IPS-15b (cell line): ENCODE data around the gene DPYSL3.

Experiments
- H3K27me3 ChIP-seq: one replicate; pipeline ENCODE4 v1.6.1; 2013; ENCODE audit warnings: low read length; ENCODE audit not compliant: control insufficient read depth, insufficient read depth
- H3K36me3 ChIP-seq: one replicate; pipeline ENCODE4 v1.6.1; 2013; ENCODE audit warnings: low read length; ENCODE audit not compliant: control insufficient read depth, insufficient read depth
- H3K4me1 ChIP-seq: one replicate; pipeline ENCODE4 v1.6.1; 2013; ENCODE audit warnings: mild to moderate bottlenecking, low read length; ENCODE audit not compliant: control insufficient read depth, insufficient read depth
- H3K4me3 ChIP-seq: one replicate; pipeline ENCODE4 v1.5.1; 2013; ENCODE audit warnings: low read depth, low read length
- H3K9ac ChIP-seq: one replicate; pipeline ENCODE4 v1.6.1; 2013; ENCODE audit warnings: low read depth, mild to moderate bottlenecking, low read length
- H3K9me3 ChIP-seq: one replicate; pipeline ENCODE4 v1.6.1; 2013; ENCODE audit warnings: mild to moderate bottlenecking, low read length; ENCODE audit not compliant: control insufficient read depth, insufficient read depth

The DPYSL3 gene

GRCh38 chr5:147450606-147451005 lies 59.3 kb downstream of the DPYSL3 start:
- Histone ChIP-seq H3K9ac (no peak overlapping the region), H3K4me1 (peaks cover 41% of the 10 kb centered on the region), H3K36me3 (peaks cover 8% of the 10 kb centered on the region), H3K27me3 (no peaks in the 10 kb centered on the region), H3K9me3 (no peaks in the 10 kb centered on the region), H3K4me3 (peak overlapping the region; percentile 89)

GRCh38 chr5:147448766-147449165 lies 61.1 kb downstream of the DPYSL3 start:
- peaks cover 8% of the 10 kb centered on the region for H3K36me3 ChIP-seq
- no peak overlapping the region for H3K9ac ChIP-seq
- no peak overlapping the region for H3K4me3 ChIP-seq
- no peaks in the 10 kb centered on the region for H3K27me3 ChIP-seq
- peaks cover 36% of the 10 kb centered on the region for H3K4me1 ChIP-seq
- H3K9me3 ChIP-seq = no peaks in the 10 kb centered on the region

- H3K4me3 ChIP-seq = no peak overlapping the region
- H3K9ac ChIP-seq = no peak overlapping the region
- no peaks in the 10 kb centered on the region for H3K27me3 ChIP-seq
- peaks cover 35% of the 10 kb centered on the region for H3K4me1 ChIP-seq
- no peaks in the 10 kb centered on the region for H3K9me3 ChIP-seq
- H3K36me3 ChIP-seq = peaks cover 8% of the 10 kb centered on the region
These were observed 63.3 kb downstream of the DPYSL3 start for GRCh38 chr5:147446523-147446922.

- Histone ChIP-seq H3K4me1 (peaks cover 32% of the 10 kb centered on the region), H3K36me3 (peaks cover 8% of the 10 kb centered on the region), H3K27me3 (no peaks in the 10 kb centered on the region), H3K4me3 (no peak overlapping the region), H3K9ac (no peak overlapping the region), H3K9me3 (no peaks in the 10 kb centered on the region)
These were observed 64.0 kb downstream of the DPYSL3 start for GRCh38 chr5:147445917-147446316.

GRCh38 chr5:147445090-147445489 lies 64.8 kb downstream of the DPYSL3 start:
- Histone ChIP-seq H3K27me3 (no peaks in the 10 kb centered on the region), H3K4me3 (no peak overlapping the region), H3K4me1 (peaks cover 27% of the 10 kb centered on the region), H3K36me3 (peaks cover 8% of the 10 kb centered on the region), H3K9me3 (no peaks in the 10 kb centered on the region), H3K9ac (no peak overlapping the region)

GRCh38 chr5:147442224-147442623 lies 67.6 kb downstream of the DPYSL3 start:
- H3K9ac ChIP-seq = no peak overlapping the region
- peaks cover 13% of the 10 kb centered on the region for H3K4me1 ChIP-seq
- no peaks in the 10 kb centered on the region for H3K9me3 ChIP-seq
- H3K4me3 ChIP-seq = no peak overlapping the region
- H3K27me3 ChIP-seq = no peaks in the 10 kb centered on the region
- H3K36me3 ChIP-seq = peaks cover 8% of the 10 kb centered on the region

GRCh38 chr5:147441191-147441695 lies 68.6 kb downstream of the DPYSL3 start:
- Histone ChIP-seq H3K9ac (no peak overlapping the region), H3K36me3 (peaks cover 4% of the 10 kb centered on the region), H3K27me3 (no peaks in the 10 kb centered on the region), H3K4me3 (no peak overlapping the region), H3K9me3 (no peaks in the 10 kb centered on the region), H3K4me1 (peaks cover 15% of the 10 kb centered on the region)

GRCh38 chr5:147439254-147439653 lies 70.6 kb downstream of the DPYSL3 start:
- Histone ChIP-seq H3K9ac (no peak overlapping the region), H3K4me1 (peaks cover 23% of the 10 kb centered on the region), H3K36me3 (no peaks in the 10 kb centered on the region), H3K9me3 (no peaks in the 10 kb centered on the region), H3K27me3 (no peaks in the 10 kb centered on the region), H3K4me3 (no peak overlapping the region)

- Histone ChIP-seq H3K4me1 (peaks cover 36% of the 10 kb centered on the region), H3K4me3 (no peak overlapping the region), H3K9ac (no peak overlapping the region), H3K27me3 (no peaks in the 10 kb centered on the region), H3K9me3 (no peaks in the 10 kb centered on the region), H3K36me3 (no peaks in the 10 kb centered on the region)
These were observed 72.7 kb downstream of the DPYSL3 start for GRCh38 chr5:147437161-147437596.

- no peak overlapping the region for H3K9ac ChIP-seq
- H3K27me3 ChIP-seq = no peaks in the 10 kb centered on the region
- H3K36me3 ChIP-seq = peaks cover 3% of the 10 kb centered on the region
- H3K4me1 ChIP-seq = peaks cover 42% of the 10 kb centered on the region
- H3K4me3 ChIP-seq = no peak overlapping the region
- no peaks in the 10 kb centered on the region for H3K9me3 ChIP-seq
These were observed 73.3 kb downstream of the DPYSL3 start for GRCh38 chr5:147436596-147436995.

GRCh38 chr5:147434049-147434448 lies 75.8 kb downstream of the DPYSL3 start:
- Histone ChIP-seq H3K4me1 (peaks cover 46% of the 10 kb centered on the region), H3K27me3 (no peaks in the 10 kb centered on the region), H3K4me3 (no peak overlapping the region), H3K36me3 (peaks cover 3% of the 10 kb centered on the region), H3K9me3 (no peaks in the 10 kb centered on the region), H3K9ac (peak overlapping the region; percentile 26)

GRCh38 chr5:147432323-147432722 lies 77.5 kb downstream of the DPYSL3 start:
- Histone ChIP-seq H3K4me1 (peaks cover 39% of the 10 kb centered on the region), H3K36me3 (peaks cover 3% of the 10 kb centered on the region), H3K9ac (no peak overlapping the region), H3K4me3 (no peak overlapping the region), H3K27me3 (no peaks in the 10 kb centered on the region), H3K9me3 (no peaks in the 10 kb centered on the region)
